Measurements from ENCODE around the gene TASL.

Gene TASL

DNA sequence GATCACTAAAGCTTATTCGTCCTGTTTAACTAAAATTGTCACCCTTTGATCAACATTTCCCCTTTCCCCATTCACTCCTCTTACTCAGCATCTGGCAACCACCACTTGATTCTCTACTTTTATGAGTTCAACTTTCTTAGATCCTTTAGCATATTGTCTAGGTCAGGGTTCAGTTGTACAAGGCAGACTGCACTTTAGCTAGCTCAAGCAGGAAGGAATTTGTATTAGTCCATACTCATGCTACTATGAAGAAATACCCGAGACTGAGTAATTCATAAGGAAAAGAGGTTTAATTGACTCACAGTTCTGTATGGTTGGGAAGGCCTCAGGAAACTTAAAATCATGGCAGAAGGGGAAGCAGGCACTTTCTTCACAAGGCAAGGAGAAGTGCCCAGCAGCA is 44.3 kb downstream of the TASL start:
- no peaks in the 10 kb centered on the region for H3K9me3 ChIP-seq (ENCODE audit: control insufficient read depth in 2 of 2, low read length in 2 of 2)
- no peaks in the 10 kb centered on the region for H3K36me3 ChIP-seq (ENCODE audit: control insufficient read depth in 2 of 2, insufficient read depth in 2 of 2, low read length in 2 of 2)
- no peak overlapping the region for H3K27ac ChIP-seq (ENCODE audit: low read depth in 2 of 2, low read length in 2 of 2)
- no peak overlapping the region for H3K4me3 ChIP-seq (ENCODE audit: low read length in 2 of 2)
- H3K27me3 ChIP-seq (ENCODE audit: control insufficient read depth in 2 of 2, insufficient read depth in 2 of 2, low read length in 2 of 2) = no peaks in the 10 kb centered on the region
- no peaks in the 10 kb centered on the region for H3K4me1 ChIP-seq (ENCODE audit: control insufficient read depth in 2 of 2, insufficient read depth in 2 of 2, low read length in 2 of 2)
- H3K9ac ChIP-seq (ENCODE audit: low read depth in 1 of 2, low read length in 2 of 2) = no peak overlapping the region

DNA sequence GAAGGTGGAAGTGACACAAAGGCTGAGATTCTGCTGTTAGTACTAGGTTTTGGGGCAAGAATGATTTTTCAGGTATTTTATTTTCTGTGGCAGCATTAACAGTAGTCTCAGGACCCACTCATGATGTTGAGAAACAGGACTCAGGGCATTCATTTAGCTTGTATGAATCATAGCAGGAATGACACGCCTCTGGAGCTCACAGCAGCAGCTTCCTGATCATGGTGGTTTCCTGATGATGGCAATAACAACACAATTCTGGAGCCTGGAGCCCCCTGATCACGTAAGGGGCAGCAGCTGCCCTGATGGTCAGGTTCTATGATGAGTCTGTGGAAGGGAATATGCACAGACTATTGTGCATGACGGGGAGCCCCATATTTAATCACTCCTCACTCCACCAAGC is 47.0 kb downstream of the TASL start:
- H3K9ac ChIP-seq (ENCODE audit: low read depth in 1 of 2, low read length in 2 of 2) = no peak overlapping the region
- H3K9me3 ChIP-seq (ENCODE audit: control insufficient read depth in 2 of 2, low read length in 2 of 2) = no peaks in the 10 kb centered on the region
- H3K4me1 ChIP-seq (ENCODE audit: control insufficient read depth in 2 of 2, insufficient read depth in 2 of 2, low read length in 2 of 2) = no peaks in the 10 kb centered on the region
- no peak overlapping the region for H3K27ac ChIP-seq (ENCODE audit: low read depth in 2 of 2, low read length in 2 of 2)
- H3K36me3 ChIP-seq (ENCODE audit: control insufficient read depth in 2 of 2, insufficient read depth in 2 of 2, low read length in 2 of 2) = no peaks in the 10 kb centered on the region
- no peaks in the 10 kb centered on the region for H3K27me3 ChIP-seq (ENCODE audit: control insufficient read depth in 2 of 2, insufficient read depth in 2 of 2, low read length in 2 of 2)
- no peak overlapping the region for H3K4me3 ChIP-seq (ENCODE audit: low read length in 2 of 2)

DNA sequence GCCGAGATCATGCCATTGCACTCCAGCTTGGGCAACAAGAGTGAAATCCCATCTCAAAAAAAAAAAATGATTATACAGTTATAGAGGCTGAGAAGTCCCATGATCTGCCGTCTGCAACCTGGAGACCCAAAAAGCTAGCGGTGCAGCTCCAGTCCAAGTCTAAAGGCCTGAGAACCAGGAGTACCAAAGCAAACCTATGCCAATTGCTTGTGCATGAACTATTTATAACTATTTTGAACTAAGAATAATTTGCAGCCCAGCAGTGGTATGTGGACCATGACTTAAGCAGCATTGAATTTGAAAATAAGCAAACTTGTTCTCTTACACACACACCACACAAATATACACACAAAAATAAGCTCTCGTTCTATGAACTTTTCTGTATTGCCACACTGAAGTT is 51.8 kb downstream of the TASL start:
- Histone ChIP-seq H3K4me1 (ENCODE audit: control insufficient read depth in 2 of 2, insufficient read depth in 2 of 2, low read length in 2 of 2) (no peaks in the 10 kb centered on the region), H3K4me3 (ENCODE audit: low read length in 2 of 2) (no peak overlapping the region), H3K27me3 (ENCODE audit: control insufficient read depth in 2 of 2, insufficient read depth in 2 of 2, low read length in 2 of 2) (no peaks in the 10 kb centered on the region), H3K27ac (ENCODE audit: low read depth in 2 of 2, low read length in 2 of 2) (no peak overlapping the region), H3K9me3 (ENCODE audit: control insufficient read depth in 2 of 2, low read length in 2 of 2) (no peaks in the 10 kb centered on the region), H3K9ac (ENCODE audit: low read depth in 1 of 2, low read length in 2 of 2) (no peak overlapping the region), H3K36me3 (ENCODE audit: control insufficient read depth in 2 of 2, insufficient read depth in 2 of 2, low read length in 2 of 2) (no peaks in the 10 kb centered on the region)

DNA sequence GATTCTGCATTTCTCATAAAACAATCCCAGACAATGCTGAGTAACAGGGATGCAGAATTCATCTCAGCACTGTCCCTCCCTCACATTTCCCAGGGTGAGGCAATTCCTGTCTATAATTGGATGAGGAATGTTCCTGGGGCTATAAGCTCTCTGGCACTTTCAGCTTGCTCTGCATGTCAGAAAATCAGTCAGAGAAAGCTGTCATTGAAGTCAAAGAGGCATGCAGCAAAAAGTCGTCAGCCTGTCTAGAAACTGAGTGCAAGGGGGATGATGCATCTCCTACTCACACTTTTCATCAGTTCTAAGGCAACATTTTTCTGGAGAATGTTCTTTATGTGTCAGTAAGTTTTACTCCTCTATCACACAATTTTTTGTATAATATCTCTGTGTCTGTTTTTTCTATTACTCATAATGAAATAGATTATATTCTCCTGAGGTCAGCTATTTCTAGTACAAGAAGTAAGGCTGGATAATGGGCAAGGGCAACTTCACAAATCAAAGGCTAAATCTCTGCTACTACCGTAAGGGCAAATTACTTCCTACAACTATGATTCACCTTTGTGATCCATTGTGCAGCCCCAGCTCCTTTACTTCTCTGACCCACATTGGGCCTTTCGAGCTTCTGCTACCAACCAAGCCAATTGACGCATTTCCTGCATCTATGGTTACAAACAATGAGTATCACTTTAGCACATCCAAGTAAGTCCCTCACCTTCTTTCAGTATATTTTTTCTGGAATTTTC is 56.0 kb downstream of the TASL start:
- Histone ChIP-seq H3K9me3 (ENCODE audit: control insufficient read depth in 2 of 2, low read length in 2 of 2) (no peaks in the 10 kb centered on the region), H3K4me1 (ENCODE audit: control insufficient read depth in 2 of 2, insufficient read depth in 2 of 2, low read length in 2 of 2) (no peaks in the 10 kb centered on the region), H3K9ac (ENCODE audit: low read depth in 1 of 2, low read length in 2 of 2) (no peak overlapping the region), H3K4me3 (ENCODE audit: low read length in 2 of 2) (no peak overlapping the region), H3K27ac (ENCODE audit: low read depth in 2 of 2, low read length in 2 of 2) (no peak overlapping the region), H3K36me3 (ENCODE audit: control insufficient read depth in 2 of 2, insufficient read depth in 2 of 2, low read length in 2 of 2) (no peaks in the 10 kb centered on the region), H3K27me3 (ENCODE audit: control insufficient read depth in 2 of 2, insufficient read depth in 2 of 2, low read length in 2 of 2) (no peaks in the 10 kb centered on the region)

DNA sequence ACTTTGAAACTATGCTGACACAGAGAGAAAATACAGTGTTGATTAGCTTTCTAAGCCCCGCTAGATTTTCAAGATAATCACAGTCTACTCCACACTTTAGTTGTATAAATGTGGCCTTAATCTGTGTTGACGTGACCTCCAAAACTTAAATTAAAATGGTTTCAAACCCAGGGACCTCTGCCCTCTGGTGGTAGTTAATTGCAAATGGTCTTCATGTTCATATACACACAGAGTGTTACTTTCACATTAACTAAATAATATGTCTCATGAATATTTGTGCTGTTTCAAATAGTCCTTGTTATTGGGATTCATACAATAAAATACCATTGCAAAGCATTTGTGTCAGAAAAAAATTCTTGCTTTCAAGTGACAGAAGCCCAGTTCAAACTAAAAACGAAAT is 64.3 kb downstream of the TASL start:
- H3K4me1 ChIP-seq (ENCODE audit: control insufficient read depth in 2 of 2, insufficient read depth in 2 of 2, low read length in 2 of 2) = no peaks in the 10 kb centered on the region
- H3K9me3 ChIP-seq (ENCODE audit: control insufficient read depth in 2 of 2, low read length in 2 of 2) = no peaks in the 10 kb centered on the region
- no peaks in the 10 kb centered on the region for H3K36me3 ChIP-seq (ENCODE audit: control insufficient read depth in 2 of 2, insufficient read depth in 2 of 2, low read length in 2 of 2)
- no peak overlapping the region for H3K27ac ChIP-seq (ENCODE audit: low read depth in 2 of 2, low read length in 2 of 2)
- no peaks in the 10 kb centered on the region for H3K27me3 ChIP-seq (ENCODE audit: control insufficient read depth in 2 of 2, insufficient read depth in 2 of 2, low read length in 2 of 2)
- H3K9ac ChIP-seq (ENCODE audit: low read depth in 1 of 2, low read length in 2 of 2) = no peak overlapping the region
- no peak overlapping the region for H3K4me3 ChIP-seq (ENCODE audit: low read length in 2 of 2)
